Measurements from ENCODE around the gene STXBP6. TPM values are rescaled to one million over a fixed set of nuclear protein-coding genes. Genes with fewer than 3 reads are reported as not detected.

The STXBP6 gene
- total RNA-seq, 1 experiment from 2014 or later = 1.4 TPM

DNA sequence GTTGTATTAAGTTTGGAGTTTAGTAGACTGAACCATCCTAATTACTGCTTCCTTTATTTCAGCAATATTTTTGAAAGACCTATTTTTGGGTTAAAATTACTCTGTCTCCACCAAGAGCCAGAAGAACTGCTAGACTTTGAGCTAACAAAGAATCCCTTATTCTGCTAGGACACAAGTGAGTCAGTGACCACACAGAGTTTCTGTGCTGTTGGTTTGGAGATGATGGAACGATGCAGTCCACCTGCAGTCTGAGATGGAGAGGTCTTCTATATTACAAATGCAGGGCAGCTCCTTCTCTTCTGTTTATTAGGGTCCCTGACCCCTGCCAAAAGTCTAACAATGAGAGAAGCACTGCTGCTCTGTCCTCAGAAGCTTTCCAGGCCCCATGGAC, 6.7 kb upstream of the STXBP6 start:
- no peaks in the 10 kb centered on the region for H3K36me3 ChIP-seq
- H3K9me3 ChIP-seq = no peaks in the 10 kb centered on the region
- no peak overlapping the region for H3K4me3 ChIP-seq
- peaks cover 4% of the 10 kb centered on the region; the same call in 1 of the 2 replicates for H3K27me3 ChIP-seq
- DNase-seq = no peak

GRCh38 chr14:25055992-25056687, 6.2 kb upstream of the STXBP6 start:
- Histone ChIP-seq H3K4me3 (no peak overlapping the region), H3K27me3 (peaks cover 4% of the 10 kb centered on the region; the same call in 1 of the 2 replicates), H3K36me3 (no peaks in the 10 kb centered on the region), H3K9me3 (no peaks in the 10 kb centered on the region)
- DNase-seq = no peak

- H3K9me3 ChIP-seq = no peaks in the 10 kb centered on the region
- peaks cover 4% of the 10 kb centered on the region; the same call in 1 of the 2 replicates for H3K27me3 ChIP-seq
- DNase-seq = no peak
- H3K4me3 ChIP-seq = no peak overlapping the region
- H3K36me3 ChIP-seq = no peaks in the 10 kb centered on the region
Measured at GRCh38 chr14:25055005-25055404, 5.1 kb upstream of the STXBP6 start.

GRCh38 chr14:25053585-25053984, 3.6 kb upstream of the STXBP6 start:
- no peaks in the 10 kb centered on the region for H3K9me3 ChIP-seq

DNA sequence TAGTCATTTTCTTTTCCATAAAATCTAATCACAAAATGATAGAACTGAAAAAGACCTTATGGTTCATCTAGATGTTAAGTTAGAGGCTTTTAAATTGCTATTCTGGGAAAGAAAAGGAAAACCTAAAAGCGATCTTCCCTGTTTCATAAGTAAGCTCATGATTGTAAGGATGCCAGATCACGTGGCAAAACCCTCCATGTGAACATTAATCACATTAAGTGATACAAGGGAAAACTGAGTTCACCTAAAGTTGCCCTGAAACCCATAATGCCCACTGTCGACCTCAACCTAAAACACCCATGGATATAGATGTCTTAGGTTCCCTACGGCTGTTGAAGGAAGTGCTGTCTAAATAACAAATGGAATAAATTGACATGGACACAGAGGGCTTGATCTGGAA, 3.0 kb upstream of the STXBP6 start:
- Histone ChIP-seq H3K36me3 (no peaks in the 10 kb centered on the region), H3K4me3 (no peak overlapping the region), H3K9me3 (no peaks in the 10 kb centered on the region), H3K27me3 (peaks cover 9% of the 10 kb centered on the region; the same call in 1 of the 2 replicates)
- DNase-seq = no peak

More at GRCh38 chr14:25053585-25053984, 3.6 kb upstream of the STXBP6 start:
- no peak overlapping the region for H3K4me3 ChIP-seq
- peaks cover 9% of the 10 kb centered on the region; the same call in 1 of the 2 replicates for H3K27me3 ChIP-seq
- H3K36me3 ChIP-seq = no peaks in the 10 kb centered on the region
- no peak for DNase-seq

GRCh38 chr14:25052385-25052784, 2.4 kb upstream of the STXBP6 start:
- no peak for DNase-seq
- peaks cover 9% of the 10 kb centered on the region; the same call in 1 of the 2 replicates for H3K27me3 ChIP-seq
- no peaks in the 10 kb centered on the region for H3K9me3 ChIP-seq
- H3K36me3 ChIP-seq = no peaks in the 10 kb centered on the region
- no peak overlapping the region for H3K4me3 ChIP-seq

DNA sequence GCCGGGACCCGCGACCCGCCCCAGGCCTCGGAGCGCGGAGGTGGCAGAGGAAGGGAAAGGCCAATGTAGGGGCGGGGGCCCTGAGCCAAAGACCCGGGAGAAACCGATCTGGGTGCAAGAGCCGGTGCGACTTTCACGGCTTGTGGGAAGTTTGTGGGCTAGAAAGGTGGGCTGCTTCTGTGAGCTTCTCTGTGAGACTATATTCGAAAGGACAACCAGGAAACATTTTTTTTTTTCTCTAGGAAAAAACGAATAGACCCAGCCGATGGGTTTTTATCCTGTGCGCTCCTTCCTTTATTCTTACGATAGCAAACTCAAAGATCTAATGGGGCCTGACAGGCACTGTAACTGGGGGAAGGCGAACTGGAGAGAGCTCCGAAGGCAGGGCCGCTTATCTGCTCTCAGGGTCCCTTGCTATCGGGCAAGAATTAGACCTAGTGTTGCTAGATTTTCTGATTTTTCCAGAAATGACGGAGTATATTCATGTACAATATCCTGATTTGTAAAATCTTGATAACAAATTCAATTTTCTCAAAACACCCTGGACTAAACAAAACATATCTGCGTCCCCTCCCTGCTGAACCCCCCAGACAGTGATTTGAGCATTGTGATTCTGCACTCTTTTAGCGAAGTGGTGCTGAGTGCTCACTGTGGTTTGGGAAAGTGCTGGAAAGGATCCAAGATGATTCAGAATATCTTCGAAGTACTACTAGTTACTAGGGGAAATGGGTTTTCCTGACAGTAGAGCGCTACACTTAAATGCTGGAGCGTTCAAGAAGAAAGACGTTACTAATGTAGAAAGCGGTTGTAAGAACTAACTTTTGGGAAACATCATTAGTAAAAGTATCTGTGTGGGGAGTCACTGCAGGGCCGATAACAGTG, 563 bp upstream of the STXBP6 start:
- Histone ChIP-seq H3K9me3 (no peaks in the 10 kb centered on the region), H3K27me3 (peaks cover 9% of the 10 kb centered on the region; the same call in 1 of the 2 replicates), H3K36me3 (no peaks in the 10 kb centered on the region), H3K4me3 (peak overlapping the region; percentile 40)
- DNase-seq = no peak

DNA sequence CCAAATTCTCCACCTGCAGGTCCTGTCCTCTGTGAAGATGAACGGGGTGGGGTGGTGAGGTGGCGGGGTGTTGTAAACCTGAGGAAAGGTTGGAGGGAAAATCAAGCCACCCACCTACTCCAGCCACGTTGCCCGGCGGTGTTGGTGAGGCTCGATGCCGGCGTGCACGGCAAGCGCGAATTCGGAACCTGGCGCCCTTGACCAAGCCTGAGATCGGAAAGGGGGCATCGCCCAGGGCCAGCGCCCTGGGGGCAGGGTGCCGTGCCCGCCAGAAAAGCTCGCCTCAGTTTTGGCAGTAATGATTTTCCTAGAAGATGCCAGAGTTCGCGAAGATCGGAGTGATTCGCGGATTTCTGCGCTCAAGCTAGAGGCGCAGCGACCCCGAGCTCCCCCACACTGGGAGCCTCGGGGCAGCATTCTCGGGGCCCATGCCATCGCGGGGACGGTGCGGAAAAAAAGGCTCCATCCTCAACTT, 817 bp downstream of the STXBP6 start:
- no peak for DNase-seq
- H3K4me3 ChIP-seq = peak overlapping the region; percentile 40
- peaks cover 9% of the 10 kb centered on the region; the same call in 1 of the 2 replicates for H3K27me3 ChIP-seq
- H3K9me3 ChIP-seq = no peaks in the 10 kb centered on the region
- H3K36me3 ChIP-seq = no peaks in the 10 kb centered on the region

DNA sequence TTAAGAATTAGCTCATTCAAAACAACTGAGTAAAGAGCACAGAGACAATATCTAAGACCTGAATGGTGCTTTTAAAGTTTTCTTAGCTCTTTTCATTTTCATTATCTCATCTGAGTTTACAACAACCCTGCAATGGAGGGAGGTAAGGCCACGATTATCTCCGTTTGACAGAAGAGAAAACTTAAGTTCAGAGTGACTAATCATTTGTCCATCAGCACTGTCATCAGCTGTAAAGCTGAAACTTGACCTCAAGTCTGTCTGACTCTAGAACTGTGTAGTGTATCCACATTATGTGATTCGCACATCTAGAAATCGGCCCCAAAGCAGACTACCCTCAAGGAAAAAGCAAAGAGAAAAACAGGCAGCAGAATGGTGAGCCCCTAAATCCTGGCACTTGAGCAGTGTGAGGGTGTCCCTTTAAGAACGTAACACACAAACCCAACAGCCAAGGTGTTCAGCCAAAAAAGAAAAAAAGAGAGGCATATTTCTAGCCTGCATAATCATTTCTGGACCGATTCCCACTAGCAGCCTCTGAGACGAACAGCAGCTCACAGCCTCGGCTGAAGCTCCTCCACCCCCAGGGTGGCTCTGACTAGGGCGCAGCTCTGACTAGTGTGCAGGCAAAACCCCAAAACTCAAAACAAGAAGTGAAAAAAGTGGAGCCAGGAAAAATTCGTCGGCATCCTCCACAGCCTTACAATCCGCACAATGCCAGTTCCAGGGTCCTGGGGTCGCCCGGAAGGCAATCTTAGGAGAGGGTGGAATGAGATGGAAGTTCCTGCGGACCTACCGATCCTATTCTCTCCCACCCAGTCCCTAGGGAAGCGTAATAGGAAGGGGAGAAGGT, 1.6 kb downstream of the STXBP6 start:
- peaks cover 9% of the 10 kb centered on the region; the same call in 1 of the 2 replicates for H3K27me3 ChIP-seq
- no peaks in the 10 kb centered on the region for H3K36me3 ChIP-seq
- no peak overlapping the region for H3K4me3 ChIP-seq
- H3K9me3 ChIP-seq = no peaks in the 10 kb centered on the region
- DNase-seq = peak; percentile 66

- no peaks in the 10 kb centered on the region for H3K36me3 ChIP-seq
- H3K27me3 ChIP-seq = peaks cover 4% of the 10 kb centered on the region; the same call in 1 of the 2 replicates
- no peaks in the 10 kb centered on the region for H3K9me3 ChIP-seq
- H3K4me3 ChIP-seq = no peak overlapping the region
- no peak for DNase-seq
Measured at GRCh38 chr14:25046301-25046943, 3.5 kb downstream of the STXBP6 start.

GRCh38 chr14:25044106-25044698, 5.7 kb downstream of the STXBP6 start:
- H3K9me3 ChIP-seq = no peaks in the 10 kb centered on the region
- no peak overlapping the region for H3K4me3 ChIP-seq
- H3K36me3 ChIP-seq = no peaks in the 10 kb centered on the region
- no peak for DNase-seq
- no peaks in the 10 kb centered on the region for H3K27me3 ChIP-seq

- no peak for DNase-seq
- Histone ChIP-seq H3K4me3 (no peak overlapping the region), H3K27me3 (no peaks in the 10 kb centered on the region), H3K9me3 (no peaks in the 10 kb centered on the region), H3K36me3 (no peaks in the 10 kb centered on the region)
Measured at GRCh38 chr14:25042362-25043299, 7.3 kb downstream of the STXBP6 start.

DNA sequence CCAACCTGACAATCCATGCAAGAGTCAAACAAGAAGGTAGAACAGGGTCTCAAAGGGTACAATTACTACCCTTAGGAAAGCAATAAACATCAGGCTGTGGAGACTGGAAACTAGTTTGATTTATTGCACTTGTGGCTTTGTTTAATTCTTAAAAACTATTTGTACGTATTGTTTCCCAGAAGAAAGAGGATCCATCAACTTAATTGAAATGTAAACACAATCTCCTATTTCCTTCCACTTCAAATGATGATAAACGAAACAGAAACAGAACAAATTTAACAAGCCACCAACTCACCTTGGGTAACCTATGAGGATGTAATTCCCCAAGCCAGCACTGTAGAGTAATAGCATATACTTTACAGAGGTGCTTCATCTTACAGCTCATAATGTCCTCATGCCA, 8.0 kb downstream of the STXBP6 start:
- DNase-seq = no peak
- Histone ChIP-seq H3K9me3 (no peaks in the 10 kb centered on the region), H3K36me3 (no peaks in the 10 kb centered on the region), H3K27me3 (no peaks in the 10 kb centered on the region), H3K4me3 (no peak overlapping the region)

- no peaks in the 10 kb centered on the region for H3K9me3 ChIP-seq
- DNase-seq = no peak
- no peaks in the 10 kb centered on the region for H3K36me3 ChIP-seq
- no peak overlapping the region for H3K4me3 ChIP-seq
- H3K27me3 ChIP-seq = no peaks in the 10 kb centered on the region
Measured at GRCh38 chr14:25041484-25041883, 8.5 kb downstream of the STXBP6 start.

DNA sequence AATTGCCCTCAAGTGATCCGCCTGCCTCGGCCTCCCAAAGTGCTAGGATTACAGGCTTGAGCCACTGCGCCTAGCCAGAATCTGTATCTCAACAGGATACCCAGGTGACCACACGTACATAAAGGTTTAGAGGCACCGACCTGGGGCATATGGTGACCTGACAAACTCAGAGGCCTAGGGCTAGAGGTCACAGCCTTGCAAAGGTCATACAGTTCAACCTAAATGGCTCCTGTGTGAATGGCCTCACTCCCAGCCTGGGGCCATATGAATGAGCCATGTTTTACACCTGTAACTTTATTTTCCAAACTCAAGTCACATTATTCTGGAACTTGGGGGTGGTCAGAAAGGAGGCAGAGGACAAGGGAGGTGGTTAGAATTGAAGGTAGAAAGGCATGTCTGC, 10.0 kb downstream of the STXBP6 start:
- Histone ChIP-seq H3K4me3 (no peak overlapping the region), H3K27me3 (no peaks in the 10 kb centered on the region), H3K9me3 (no peaks in the 10 kb centered on the region), H3K36me3 (no peaks in the 10 kb centered on the region)
- no peak for DNase-seq

Measured in MG63 (cell line).